Measurements from ENCODE around the gene CD81. TPM values are rescaled to one million over a fixed set of nuclear protein-coding genes. Genes with fewer than 3 reads are reported as not detected.

Gene CD81
- total RNA-seq, 1 donor from 2014 or later: 347 TPM

DNA sequence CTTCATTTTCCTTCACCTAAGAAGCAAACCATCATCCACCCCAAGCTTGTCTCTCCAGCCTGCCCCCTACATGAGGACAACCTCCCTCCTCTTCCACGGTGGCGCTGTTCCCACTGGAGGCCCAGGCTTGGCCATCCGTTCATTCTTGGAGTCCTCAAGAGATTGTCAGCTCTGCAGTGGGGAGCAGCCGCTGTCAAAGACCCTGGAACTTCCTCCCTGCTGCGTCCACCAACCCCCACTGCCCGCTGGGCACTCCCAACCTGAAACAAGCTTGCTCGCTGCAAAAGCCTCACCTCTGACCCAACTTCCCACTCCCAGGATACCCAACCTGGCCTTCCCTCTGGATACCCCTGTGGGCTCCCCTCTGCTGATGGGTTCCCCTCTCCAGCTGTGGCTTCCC is 10.4 kb upstream of the CD81 start:
- Mint-ChIP-seq H3K27me3 (ENCODE audit: unreplicated experiment) (peaks cover 11% of the 10 kb centered on the region), H3K4me3 (ENCODE audit: unreplicated experiment) (no peak overlapping the region), H3K36me3 (ENCODE audit: unreplicated experiment) (no peaks in the 10 kb centered on the region), H3K27ac (ENCODE audit: unreplicated experiment) (no peak overlapping the region), H3K4me1 (ENCODE audit: low read depth, unreplicated experiment) (peaks cover 3% of the 10 kb centered on the region), H3K9me3 (ENCODE audit: unreplicated experiment) (no peaks in the 10 kb centered on the region)
- DNase-seq: no peak
- TF ChIP-seq, protein P1, sequence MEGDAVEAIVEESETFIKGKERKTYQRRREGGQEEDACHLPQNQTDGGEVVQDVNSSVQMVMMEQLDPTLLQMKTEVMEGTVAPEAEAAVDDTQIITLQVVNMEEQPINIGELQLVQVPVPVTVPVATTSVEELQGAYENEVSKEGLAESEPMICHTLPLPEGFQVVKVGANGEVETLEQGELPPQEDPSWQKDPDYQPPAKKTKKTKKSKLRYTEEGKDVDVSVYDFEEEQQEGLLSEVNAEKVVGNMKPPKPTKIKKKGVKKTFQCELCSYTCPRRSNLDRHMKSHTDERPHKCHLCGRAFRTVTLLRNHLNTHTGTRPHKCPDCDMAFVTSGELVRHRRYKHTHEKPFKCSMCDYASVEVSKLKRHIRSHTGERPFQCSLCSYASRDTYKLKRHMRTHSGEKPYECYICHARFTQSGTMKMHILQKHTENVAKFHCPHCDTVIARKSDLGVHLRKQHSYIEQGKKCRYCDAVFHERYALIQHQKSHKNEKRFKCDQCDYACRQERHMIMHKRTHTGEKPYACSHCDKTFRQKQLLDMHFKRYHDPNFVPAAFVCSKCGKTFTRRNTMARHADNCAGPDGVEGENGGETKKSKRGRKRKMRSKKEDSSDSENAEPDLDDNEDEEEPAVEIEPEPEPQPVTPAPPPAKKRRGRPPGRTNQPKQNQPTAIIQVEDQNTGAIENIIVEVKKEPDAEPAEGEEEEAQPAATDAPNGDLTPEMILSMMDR (IDR thresholded peaks at IDR 0.05; ENCODE audit: partially characterized antibody, unreplicated experiment): no peak

DNA sequence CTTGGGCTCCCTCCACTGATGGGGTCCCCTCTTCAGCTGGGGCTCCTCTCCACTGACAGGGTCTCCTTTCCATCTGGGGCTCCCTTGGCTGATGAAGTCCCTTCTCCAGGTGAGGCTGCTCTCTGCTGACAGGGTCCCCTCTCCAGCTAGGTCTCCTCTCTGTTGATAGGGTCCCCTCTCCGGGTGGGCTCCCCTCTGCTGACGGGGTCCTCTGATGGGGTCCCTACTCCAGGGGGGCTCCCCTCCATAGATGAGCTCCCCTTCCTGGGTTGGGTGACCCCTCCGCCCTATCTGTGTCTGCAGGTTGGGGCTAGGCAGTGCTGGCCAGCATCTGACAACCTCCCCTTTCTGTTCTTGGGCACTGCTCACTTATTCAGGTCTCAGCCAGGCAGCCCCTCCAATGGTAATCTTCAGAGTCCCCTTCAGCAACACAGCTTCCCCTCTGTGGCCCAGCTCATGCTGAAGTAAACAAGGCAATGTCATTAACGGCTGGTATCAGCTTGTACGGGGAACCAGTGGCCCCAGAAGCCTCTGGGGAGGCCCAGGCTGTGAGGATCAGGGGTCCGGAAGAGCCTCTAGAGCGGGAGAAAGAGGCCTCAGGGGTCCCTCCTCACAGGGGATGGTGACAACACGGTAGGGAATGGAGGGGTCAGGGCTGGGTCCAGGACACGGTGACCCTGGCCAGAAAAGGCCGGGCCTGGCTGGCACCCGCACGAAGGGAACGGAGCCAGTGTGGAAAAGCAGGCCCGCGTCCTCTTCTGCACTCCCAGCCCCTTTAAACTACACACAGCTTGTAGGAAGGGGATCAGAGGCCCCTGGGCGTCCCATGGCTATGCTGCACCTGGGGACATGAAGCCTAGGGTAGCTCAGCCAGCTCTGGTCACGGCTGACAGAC is 9.6 kb upstream of the CD81 start:
- Mint-ChIP-seq H3K4me1 (ENCODE audit: low read depth, unreplicated experiment) (peaks cover 3% of the 10 kb centered on the region), H3K4me3 (ENCODE audit: unreplicated experiment) (no peak overlapping the region), H3K27me3 (ENCODE audit: unreplicated experiment) (peaks cover 4% of the 10 kb centered on the region), H3K36me3 (ENCODE audit: unreplicated experiment) (no peaks in the 10 kb centered on the region), H3K27ac (ENCODE audit: unreplicated experiment) (no peak overlapping the region), H3K9me3 (ENCODE audit: unreplicated experiment) (no peaks in the 10 kb centered on the region)
- no peak for DNase-seq
- TF ChIP-seq, protein P1 (IDR thresholded peaks at IDR 0.05; ENCODE audit: partially characterized antibody, unreplicated experiment): no peak

DNA sequence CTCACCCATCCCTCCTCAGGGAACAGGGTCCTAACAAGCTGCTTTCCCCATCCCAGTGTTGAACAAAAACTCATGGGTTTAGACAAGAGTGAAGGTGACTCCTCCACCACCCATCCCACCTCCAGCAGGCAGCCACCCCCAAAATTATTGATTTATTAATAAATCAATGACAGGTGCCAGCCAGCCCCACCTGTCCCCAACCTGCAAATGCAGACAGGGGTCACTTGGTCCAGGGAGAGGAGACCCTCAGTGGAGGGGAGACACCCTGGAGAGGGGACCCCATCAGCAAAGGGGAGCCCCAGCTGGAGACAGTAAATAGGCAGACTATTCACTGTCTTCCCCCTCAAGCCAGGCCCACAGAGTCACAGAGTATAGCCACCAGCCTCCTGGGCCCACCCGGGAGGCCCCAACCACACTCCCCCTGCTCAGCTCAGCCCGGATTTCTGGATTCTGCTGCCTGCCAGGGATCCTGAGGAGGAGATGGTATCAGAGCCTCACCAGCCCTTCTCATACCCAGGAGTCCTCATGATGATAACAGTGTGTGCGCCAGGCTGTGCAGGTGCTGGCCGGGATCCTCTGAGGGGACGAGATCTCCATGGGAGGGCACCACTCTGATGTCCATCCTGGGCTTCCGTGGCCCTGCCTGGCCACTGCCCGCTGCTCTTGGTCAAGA is 8.8 kb upstream of the CD81 start:
- Mint-ChIP-seq H3K27ac (ENCODE audit: unreplicated experiment) (no peak overlapping the region), H3K36me3 (ENCODE audit: unreplicated experiment) (no peaks in the 10 kb centered on the region), H3K4me1 (ENCODE audit: low read depth, unreplicated experiment) (peaks cover 3% of the 10 kb centered on the region), H3K27me3 (ENCODE audit: unreplicated experiment) (peaks cover 4% of the 10 kb centered on the region), H3K4me3 (ENCODE audit: unreplicated experiment) (no peak overlapping the region), H3K9me3 (ENCODE audit: unreplicated experiment) (no peaks in the 10 kb centered on the region)
- TF ChIP-seq, protein P1 (IDR thresholded peaks at IDR 0.05; ENCODE audit: partially characterized antibody, unreplicated experiment): no peak
- DNase-seq: no peak

DNA sequence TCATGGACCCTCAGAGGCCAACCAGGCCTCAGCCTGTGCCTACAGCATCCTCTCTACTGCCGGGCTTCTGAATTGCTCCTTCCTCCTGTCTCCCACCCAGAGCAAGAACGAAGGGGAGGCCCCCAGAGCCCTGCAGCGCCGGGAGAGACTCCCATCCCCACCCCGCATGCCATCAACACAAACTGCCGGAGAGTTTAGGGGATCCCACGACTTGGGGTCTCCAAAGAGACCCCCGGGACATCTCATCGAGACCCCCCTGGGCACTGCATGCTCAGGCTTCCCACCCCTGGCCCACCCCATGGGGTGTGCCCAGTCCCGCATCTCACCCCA is 8.3 kb upstream of the CD81 start:
- Mint-ChIP-seq H3K36me3 (ENCODE audit: unreplicated experiment) (no peaks in the 10 kb centered on the region), H3K4me3 (ENCODE audit: unreplicated experiment) (no peak overlapping the region), H3K9me3 (ENCODE audit: unreplicated experiment) (no peaks in the 10 kb centered on the region), H3K27me3 (ENCODE audit: unreplicated experiment) (peaks cover 4% of the 10 kb centered on the region), H3K27ac (ENCODE audit: unreplicated experiment) (no peak overlapping the region), H3K4me1 (ENCODE audit: low read depth, unreplicated experiment) (peaks cover 3% of the 10 kb centered on the region)
- TF ChIP-seq, protein P1 (IDR thresholded peaks at IDR 0.05; ENCODE audit: partially characterized antibody, unreplicated experiment): no peak
- DNase-seq: no peak

DNA sequence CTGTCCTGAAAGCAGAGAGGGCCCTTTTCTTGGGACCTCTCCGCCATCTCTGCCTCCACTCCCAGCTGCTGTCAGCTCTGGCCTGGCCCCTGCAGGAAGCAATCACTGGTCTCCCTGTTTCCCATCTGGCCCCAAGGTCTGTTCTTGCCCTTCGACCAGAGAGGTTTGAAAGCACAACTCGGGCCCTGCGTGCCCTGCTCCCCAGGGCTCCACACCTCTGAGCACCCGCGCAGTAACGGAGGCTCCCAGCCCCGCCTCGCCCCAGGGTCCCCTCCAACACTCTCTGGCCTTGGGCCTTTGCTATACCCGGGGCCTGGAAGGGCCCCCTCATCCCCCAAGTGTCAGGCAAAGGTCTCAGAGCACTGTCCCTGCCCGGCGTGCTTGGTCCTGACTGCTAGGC is 7.8 kb upstream of the CD81 start:
- H3K9me3 Mint-ChIP-seq (ENCODE audit: unreplicated experiment): no peaks in the 10 kb centered on the region
- no peak for DNase-seq
- TF ChIP-seq, protein P1 (IDR thresholded peaks at IDR 0.05; ENCODE audit: partially characterized antibody, unreplicated experiment): no peak
- H3K4me3 Mint-ChIP-seq (ENCODE audit: unreplicated experiment): no peak overlapping the region
- H3K27ac Mint-ChIP-seq (ENCODE audit: unreplicated experiment): no peak overlapping the region
- H3K27me3 Mint-ChIP-seq (ENCODE audit: unreplicated experiment): peaks cover 4% of the 10 kb centered on the region
- H3K36me3 Mint-ChIP-seq (ENCODE audit: unreplicated experiment): no peaks in the 10 kb centered on the region
- H3K4me1 Mint-ChIP-seq (ENCODE audit: low read depth, unreplicated experiment): peaks cover 3% of the 10 kb centered on the region

All from glutamatergic neuron (in vitro differentiated cells).